ACC112 (cell line): ENCODE results near the gene DYNLT5.
"Not testable (repeated sequence)": the region's sequence is repeated elsewhere in the genome, so short reads cannot be mapped to it uniquely, and the experiment has no call there.

Experiments used
- H2AFZ ChIP-seq: fragments of 200-600 bp; sonication (generic); one replicate; pipeline ENCODE4 v1.6.0; 2017; ENCODE audit warnings: antibody characterized with exemption, low read length; ENCODE audit not compliant: unreplicated experiment
- H3K27ac ChIP-seq: fragments of 200-600 bp; sonication (generic); 2 replicates; pipeline ENCODE4 v1.5.1; 2014; ENCODE audit warnings: low read depth, mild to moderate bottlenecking, antibody characterized with exemption, low read length, moderate library complexity
- H3K27me3 ChIP-seq: fragments of 200-600 bp; sonication (generic); 2 replicates; pipeline ENCODE4 v1.6.1; 2014; ENCODE audit warnings: mild to moderate bottlenecking, antibody characterized with exemption, low read length, moderate library complexity, mixed read lengths; ENCODE audit not compliant: insufficient read depth
- H3K36me3 ChIP-seq: fragments of 200-600 bp; sonication (generic); 2 replicates; pipeline ENCODE4 v1.6.1; 2016; ENCODE audit warnings: mild to moderate bottlenecking, antibody characterized with exemption, low read length, moderate library complexity, mixed read lengths; ENCODE audit not compliant: insufficient read depth
- H3K4me1 ChIP-seq: fragments of 200-600 bp; sonication (generic); one replicate; pipeline ENCODE4 v1.6.1; 2016; ENCODE audit warnings: low read length, mixed read lengths; ENCODE audit not compliant: insufficient read depth, unreplicated experiment, control insufficient read depth
- H3K4me3 ChIP-seq: fragments of 200-600 bp; sonication (generic); 2 replicates; pipeline ENCODE4 v1.5.1; 2014; ENCODE audit warnings: mild to moderate bottlenecking, low read depth, low read length
- H3K79me2 ChIP-seq: fragments of 200-600 bp; sonication (generic); one replicate; pipeline ENCODE4 v1.6.0; 2016; ENCODE audit warnings: low read length; ENCODE audit not compliant: control insufficient read depth, unreplicated experiment, insufficient read depth

DYNLT5 gene, protein sequence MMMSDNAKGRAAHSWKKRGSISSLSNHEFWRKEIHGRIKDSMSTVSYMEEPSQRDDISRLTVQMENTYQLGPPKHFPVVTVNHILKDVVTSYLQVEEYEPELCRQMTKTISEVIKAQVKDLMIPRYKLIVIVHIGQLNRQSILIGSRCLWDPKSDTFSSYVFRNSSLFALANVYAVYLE

DNA sequence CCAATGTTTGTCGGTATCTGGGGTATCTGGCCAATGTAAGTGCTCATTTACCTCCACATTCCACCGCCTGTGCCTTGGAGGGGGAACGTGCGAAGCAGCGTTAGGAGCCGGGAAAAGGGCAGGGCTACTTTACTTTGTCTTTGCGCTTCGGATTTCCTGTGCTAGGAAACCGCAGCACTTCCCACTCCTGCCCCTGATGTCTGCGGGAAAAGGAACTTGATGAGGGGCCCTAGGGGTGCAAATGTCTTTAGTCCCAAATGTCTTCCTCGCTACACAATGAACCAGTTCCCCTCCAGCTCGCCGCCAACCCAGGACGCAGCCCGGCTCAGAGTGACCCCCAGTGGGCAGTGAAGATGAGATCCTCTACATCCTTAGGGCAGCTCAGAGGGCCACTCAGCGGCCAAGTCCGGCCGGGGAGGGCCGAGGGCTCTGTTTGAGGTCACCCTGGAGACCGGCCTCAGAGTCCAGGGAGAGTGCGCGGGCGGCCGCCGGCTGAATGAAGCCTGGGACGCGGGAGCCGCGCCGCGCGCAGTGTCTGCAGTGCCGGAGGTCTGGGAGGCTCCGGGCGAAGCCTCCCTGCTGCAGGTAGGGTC, at the start of gene DYNLT5:
DYNLT5 (plus strand) TSS at position 460 of the 593 bp plus-strand sequence. CDS start 2,200 bp downstream, outside the sequence.
- no peaks in the 10 kb centered on the region for H3K36me3 ChIP-seq
- H3K27me3 ChIP-seq, result no peaks in the 10 kb centered on the region
- H3K4me3 ChIP-seq, result peak within 1 kb of the TSS; percentile 71
- peak within 1 kb of the TSS; percentile 72 for H2AFZ ChIP-seq
- H3K79me2 ChIP-seq, result no peaks in the 10 kb centered on the region
- peaks cover 31% of the 10 kb centered on the region for H3K4me1 ChIP-seq
- H3K27ac ChIP-seq, result no peak within 1 kb of the TSS

DNA sequence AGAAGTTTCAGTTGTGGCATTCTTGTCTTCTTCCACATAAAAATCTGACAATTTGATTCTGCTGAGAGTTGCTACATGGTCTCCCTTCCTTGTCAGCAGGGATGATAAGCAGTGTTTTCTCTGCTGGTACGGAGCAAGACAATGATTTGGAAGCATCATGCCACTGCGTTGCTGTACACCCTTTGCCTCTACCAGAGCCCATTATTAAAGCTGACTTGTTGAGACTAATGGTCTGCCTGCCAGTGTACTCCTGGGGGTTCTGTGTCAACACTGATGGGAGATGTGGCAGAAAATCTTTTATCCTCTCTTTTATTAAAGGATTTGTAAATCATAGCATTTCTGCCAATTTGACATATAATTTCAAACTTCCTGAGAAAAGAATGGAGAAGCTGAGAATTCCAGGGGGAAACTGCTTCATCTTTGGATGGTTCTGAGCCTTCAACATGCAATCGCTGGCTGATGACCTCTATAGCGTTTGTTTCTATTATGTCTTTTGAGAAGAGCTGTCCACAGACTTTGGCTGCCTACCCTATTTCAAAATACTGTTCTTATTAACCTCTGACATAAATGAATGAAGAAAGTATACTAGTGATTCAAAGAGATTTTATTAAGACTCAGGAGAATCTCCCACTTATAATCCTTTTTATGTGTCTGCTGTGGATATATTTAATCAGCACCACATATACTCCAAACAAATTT, 47.9 kb upstream of the DYNLT5 start:
- Histone ChIP-seq H3K36me3 (no peaks in the 10 kb centered on the region), H3K4me1 (no peaks in the 10 kb centered on the region), H3K79me2 (no peaks in the 10 kb centered on the region), H3K4me3 (no peak overlapping the region), H3K27ac (no peak overlapping the region), H3K27me3 (no peaks in the 10 kb centered on the region), H2AFZ (no peak overlapping the region)

DNA sequence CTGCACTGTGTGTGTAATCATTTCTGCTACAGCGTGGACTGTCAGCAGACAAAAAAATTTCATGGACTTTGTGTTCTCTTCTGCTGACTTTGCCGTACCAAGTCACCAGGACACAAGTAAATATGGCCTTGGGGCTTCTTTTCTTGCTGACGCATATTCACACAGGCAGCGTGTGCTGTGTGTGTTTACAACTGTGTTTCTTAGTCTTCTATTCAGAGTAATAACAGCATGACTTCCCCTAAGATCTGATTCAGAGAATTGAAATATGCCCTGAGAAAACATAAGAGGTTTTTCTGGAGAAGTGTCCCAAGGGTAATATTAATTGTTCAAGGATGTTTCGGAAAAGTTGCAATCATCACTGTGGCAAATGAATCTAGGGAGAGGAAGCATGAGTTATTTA, 47.1 kb upstream of the DYNLT5 start:
- H2AFZ ChIP-seq, result peak overlapping the region; percentile 19
- no peak overlapping the region for H3K27ac ChIP-seq
- H3K4me3 ChIP-seq, result no peak overlapping the region

GRCh38 chr1:66711420-66711819, 40.8 kb upstream of the DYNLT5 start:
- Histone ChIP-seq H3K4me1 (no peaks in the 10 kb centered on the region), H3K79me2 (no peaks in the 10 kb centered on the region), H3K27ac (no peak overlapping the region), H2AFZ (no peak overlapping the region), H3K27me3 (no peaks in the 10 kb centered on the region), H3K36me3 (no peaks in the 10 kb centered on the region), H3K4me3 (no peak overlapping the region)

More for the DNA sequence above, 47.1 kb upstream of the DYNLT5 start:
- Histone ChIP-seq H3K36me3 (no peaks in the 10 kb centered on the region), H3K4me1 (no peaks in the 10 kb centered on the region), H3K27me3 (no peaks in the 10 kb centered on the region), H3K79me2 (no peaks in the 10 kb centered on the region)

- Histone ChIP-seq H2AFZ (no peak overlapping the region), H3K79me2 (no peaks in the 10 kb centered on the region), H3K4me3 (no peak overlapping the region), H3K4me1 (no peaks in the 10 kb centered on the region), H3K27ac (no peak overlapping the region), H3K27me3 (no peaks in the 10 kb centered on the region), H3K36me3 (no peaks in the 10 kb centered on the region)
Measured at GRCh38 chr1:66712839-66713238, 39.4 kb upstream of the DYNLT5 start.

GRCh38 chr1:66723985-66724384, 28.3 kb upstream of the DYNLT5 start:
- Histone ChIP-seq H3K27ac (no peak overlapping the region), H2AFZ (no peak overlapping the region), H3K79me2 (no peaks in the 10 kb centered on the region), H3K4me1 (peaks cover 13% of the 10 kb centered on the region), H3K36me3 (no peaks in the 10 kb centered on the region), H3K27me3 (no peaks in the 10 kb centered on the region), H3K4me3 (no peak overlapping the region)

DNA sequence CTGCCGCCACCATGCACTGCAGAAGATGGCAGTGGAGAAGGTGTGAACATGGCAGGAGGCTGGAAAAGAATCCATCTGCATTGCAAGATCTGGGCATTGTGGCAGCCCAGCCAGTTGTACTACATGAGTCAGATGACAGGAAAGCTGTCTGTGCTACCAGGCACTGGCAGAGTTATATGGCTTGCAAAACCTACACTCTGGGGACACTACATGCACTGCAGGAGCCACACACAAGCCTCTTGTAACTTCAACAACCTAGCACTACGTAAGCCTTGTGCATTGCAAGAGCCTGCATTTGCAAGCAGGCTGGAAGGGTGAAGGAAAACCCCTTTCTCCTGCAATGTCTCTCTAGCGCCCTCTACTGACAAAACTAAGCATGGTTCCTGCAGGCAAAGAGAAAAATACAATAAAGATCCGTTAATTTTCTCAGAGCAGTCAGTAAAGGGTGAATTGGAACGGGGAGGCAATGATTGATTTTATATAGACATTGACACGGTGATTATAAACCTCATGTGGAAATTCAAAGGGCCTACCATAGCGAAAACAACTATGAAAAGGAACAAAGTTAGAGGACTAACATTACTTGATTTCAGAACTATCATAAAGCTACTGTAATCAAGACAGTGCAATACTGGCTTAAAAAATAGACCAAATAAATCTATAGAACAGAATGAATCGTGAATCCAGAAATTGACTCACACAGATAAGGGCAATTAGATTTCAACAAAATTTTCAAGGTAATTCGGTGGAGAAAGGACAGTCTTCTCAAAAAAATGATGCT, 26.2 kb upstream of the DYNLT5 start:
- Histone ChIP-seq H3K36me3 (no peaks in the 10 kb centered on the region), H3K27me3 (no peaks in the 10 kb centered on the region), H3K27ac (no peak overlapping the region), H3K4me3 (no peak overlapping the region), H3K79me2 (no peaks in the 10 kb centered on the region), H3K4me1 (peaks cover 13% of the 10 kb centered on the region), H2AFZ (peak overlapping the region; percentile 21)

- Histone ChIP-seq H3K4me1 (peaks cover 29% of the 10 kb centered on the region), H2AFZ (no peak overlapping the region), H3K27ac (peak overlapping the region; percentile 27), H3K36me3 (no peaks in the 10 kb centered on the region), H3K27me3 (no peaks in the 10 kb centered on the region), H3K79me2 (no peaks in the 10 kb centered on the region), H3K4me3 (no peak overlapping the region)
Measured at GRCh38 chr1:66728021-66728420, 24.2 kb upstream of the DYNLT5 start.

- not testable (repeated sequence) for H3K4me3 ChIP-seq, H3K27me3 ChIP-seq, H3K36me3 ChIP-seq, H3K27ac ChIP-seq, H3K79me2 ChIP-seq, H2AFZ ChIP-seq
- H3K4me1 ChIP-seq, result peaks cover 36% of the 10 kb centered on the region
Measured at GRCh38 chr1:66728716-66729115, 23.5 kb upstream of the DYNLT5 start.

DNA sequence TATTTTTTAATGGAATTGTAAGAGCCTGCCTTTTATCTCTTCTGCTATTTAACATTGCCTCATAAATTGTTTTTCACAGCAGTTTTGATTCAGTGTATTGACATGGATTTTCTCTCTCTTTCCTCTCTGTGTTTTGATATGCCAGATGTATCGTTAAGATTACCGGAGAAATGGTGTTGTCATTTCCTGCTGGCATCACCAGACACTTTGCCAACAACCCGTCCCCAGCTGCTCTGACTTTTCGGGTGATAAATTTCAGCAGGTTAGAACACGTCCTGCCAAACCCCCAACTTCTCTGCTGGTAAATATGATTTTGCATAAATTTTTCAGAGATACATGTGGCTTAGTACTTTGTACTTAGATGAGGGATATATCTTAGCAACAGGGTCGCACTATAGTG, 23.1 kb upstream of the DYNLT5 start:
- no peak overlapping the region for H2AFZ ChIP-seq
- peaks cover 38% of the 10 kb centered on the region for H3K4me1 ChIP-seq
- H3K4me3 ChIP-seq, result no peak overlapping the region
- H3K36me3 ChIP-seq, result no peaks in the 10 kb centered on the region
- no peak overlapping the region for H3K27ac ChIP-seq
- no peaks in the 10 kb centered on the region for H3K79me2 ChIP-seq
- H3K27me3 ChIP-seq, result no peaks in the 10 kb centered on the region
